ENCODE measurements around the gene SLC25A26. TPM values are rescaled to one million over a fixed set of nuclear protein-coding genes. Genes with fewer than 3 reads are reported as not detected.
A peak's percentile ranks its signal among the peaks of the same experiment; 100 is the strongest.

SLC25A26 gene
- total and polyA plus RNA-seq, 2 of the 13 experiments (the other 11 are each of a cell fraction or from before 2014, with no cell fraction given): 23.1 to 32.7 TPM

DNA sequence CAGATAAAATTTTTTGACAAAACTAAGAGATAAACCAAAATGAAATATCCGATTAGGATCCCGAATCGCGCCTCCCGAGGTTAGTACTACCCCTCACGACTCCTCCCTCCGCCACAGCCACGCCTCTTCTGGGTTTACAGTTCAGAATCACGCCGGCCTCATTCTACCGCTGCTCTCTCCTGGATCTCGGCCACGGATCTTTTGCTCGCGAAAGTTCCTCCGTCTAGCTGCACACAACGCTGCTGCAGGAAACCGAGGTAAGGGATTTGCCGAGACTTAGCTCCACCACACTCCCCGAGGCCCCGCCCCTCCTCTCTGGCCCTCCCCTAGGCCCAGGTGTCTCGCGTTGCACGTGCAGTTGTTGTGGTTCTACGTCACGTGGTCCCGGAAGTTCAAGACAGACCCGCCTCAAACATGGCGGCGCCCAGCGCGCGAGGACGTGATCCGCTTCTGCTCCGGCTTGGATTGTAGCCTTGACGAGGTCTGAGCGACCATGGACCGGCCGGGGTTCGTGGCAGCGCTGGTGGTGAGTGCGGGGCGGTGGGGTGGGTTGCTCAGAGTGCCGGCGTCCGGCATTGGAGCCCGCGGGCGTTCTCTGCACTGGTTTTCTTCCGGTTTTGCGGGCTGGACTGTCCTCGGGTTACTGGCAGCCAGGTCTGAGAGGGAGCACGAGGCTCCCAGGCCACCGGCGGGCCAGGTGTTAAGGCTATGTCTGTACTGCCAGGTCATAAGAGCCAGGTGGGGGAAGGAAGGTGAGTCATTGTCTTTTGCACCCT is at the start of gene SLC25A26 (continued):
- TF ChIP-seq ZNF713 (CRISPR knock-in tag; IDR thresholded peaks at IDR 0.05): no peak
- TF ChIP-seq, protein P1, sequence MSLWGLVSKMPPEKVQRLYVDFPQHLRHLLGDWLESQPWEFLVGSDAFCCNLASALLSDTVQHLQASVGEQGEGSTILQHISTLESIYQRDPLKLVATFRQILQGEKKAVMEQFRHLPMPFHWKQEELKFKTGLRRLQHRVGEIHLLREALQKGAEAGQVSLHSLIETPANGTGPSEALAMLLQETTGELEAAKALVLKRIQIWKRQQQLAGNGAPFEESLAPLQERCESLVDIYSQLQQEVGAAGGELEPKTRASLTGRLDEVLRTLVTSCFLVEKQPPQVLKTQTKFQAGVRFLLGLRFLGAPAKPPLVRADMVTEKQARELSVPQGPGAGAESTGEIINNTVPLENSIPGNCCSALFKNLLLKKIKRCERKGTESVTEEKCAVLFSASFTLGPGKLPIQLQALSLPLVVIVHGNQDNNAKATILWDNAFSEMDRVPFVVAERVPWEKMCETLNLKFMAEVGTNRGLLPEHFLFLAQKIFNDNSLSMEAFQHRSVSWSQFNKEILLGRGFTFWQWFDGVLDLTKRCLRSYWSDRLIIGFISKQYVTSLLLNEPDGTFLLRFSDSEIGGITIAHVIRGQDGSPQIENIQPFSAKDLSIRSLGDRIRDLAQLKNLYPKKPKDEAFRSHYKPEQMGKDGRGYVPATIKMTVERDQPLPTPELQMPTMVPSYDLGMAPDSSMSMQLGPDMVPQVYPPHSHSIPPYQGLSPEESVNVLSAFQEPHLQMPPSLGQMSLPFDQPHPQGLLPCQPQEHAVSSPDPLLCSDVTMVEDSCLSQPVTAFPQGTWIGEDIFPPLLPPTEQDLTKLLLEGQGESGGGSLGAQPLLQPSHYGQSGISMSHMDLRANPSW (CRISPR knock-in tag; IDR thresholded peaks at IDR 0.05; ENCODE audit: borderline replicate concordance): no peak
- TF ChIP-seq, protein P2, sequence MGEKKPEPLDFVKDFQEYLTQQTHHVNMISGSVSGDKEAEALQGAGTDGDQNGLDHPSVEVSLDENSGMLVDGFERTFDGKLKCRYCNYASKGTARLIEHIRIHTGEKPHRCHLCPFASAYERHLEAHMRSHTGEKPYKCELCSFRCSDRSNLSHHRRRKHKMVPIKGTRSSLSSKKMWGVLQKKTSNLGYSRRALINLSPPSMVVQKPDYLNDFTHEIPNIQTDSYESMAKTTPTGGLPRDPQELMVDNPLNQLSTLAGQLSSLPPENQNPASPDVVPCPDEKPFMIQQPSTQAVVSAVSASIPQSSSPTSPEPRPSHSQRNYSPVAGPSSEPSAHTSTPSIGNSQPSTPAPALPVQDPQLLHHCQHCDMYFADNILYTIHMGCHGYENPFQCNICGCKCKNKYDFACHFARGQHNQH (CRISPR knock-in tag; IDR thresholded peaks at IDR 0.05): peak; percentile 46; the same call in 1 of the 2 replicates
- TF ChIP-seq ZSCAN29 (CRISPR knock-in tag; conservative IDR thresholded peaks at IDR 0.05): 0 out of 2 replicates have a peak, but pooled peaks have one; percentile 80
- TF ChIP-seq NR2F1 (CRISPR knock-in tag; IDR thresholded peaks at IDR 0.05): no peak
- no peak for TF ChIP-seq JARID2 (CRISPR knock-in tag; IDR thresholded peaks at IDR 0.05; ENCODE audit: insufficient replicate concordance)
- TF ChIP-seq ZNF331 (CRISPR knock-in tag; IDR thresholded peaks at IDR 0.05): no peak; the same call in none of the 2 replicates
- 0 out of 2 replicates have a peak, but pooled peaks have one; percentile 27 for TF ChIP-seq ZNF619 (CRISPR knock-in tag; IDR thresholded peaks at IDR 0.05)
- TF ChIP-seq, protein P3, sequence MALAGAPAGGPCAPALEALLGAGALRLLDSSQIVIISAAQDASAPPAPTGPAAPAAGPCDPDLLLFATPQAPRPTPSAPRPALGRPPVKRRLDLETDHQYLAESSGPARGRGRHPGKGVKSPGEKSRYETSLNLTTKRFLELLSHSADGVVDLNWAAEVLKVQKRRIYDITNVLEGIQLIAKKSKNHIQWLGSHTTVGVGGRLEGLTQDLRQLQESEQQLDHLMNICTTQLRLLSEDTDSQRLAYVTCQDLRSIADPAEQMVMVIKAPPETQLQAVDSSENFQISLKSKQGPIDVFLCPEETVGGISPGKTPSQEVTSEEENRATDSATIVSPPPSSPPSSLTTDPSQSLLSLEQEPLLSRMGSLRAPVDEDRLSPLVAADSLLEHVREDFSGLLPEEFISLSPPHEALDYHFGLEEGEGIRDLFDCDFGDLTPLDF (CRISPR knock-in tag; IDR thresholded peaks at IDR 0.05): no peak
- no peak for TF ChIP-seq ZSCAN20 (CRISPR knock-in tag; IDR thresholded peaks at IDR 0.05; ENCODE audit: borderline replicate concordance)
- peak; percentile 81 for TF ChIP-seq ZNF205 (CRISPR knock-in tag; IDR thresholded peaks at IDR 0.05)
- no peak for TF ChIP-seq SMAD1 (CRISPR knock-in tag; IDR thresholded peaks at IDR 0.05; ENCODE audit: borderline replicate concordance, low read depth)
- TF ChIP-seq ZNF792 (CRISPR knock-in tag; IDR thresholded peaks at IDR 0.05): peak; percentile 81
- TF ChIP-seq, protein P4, sequence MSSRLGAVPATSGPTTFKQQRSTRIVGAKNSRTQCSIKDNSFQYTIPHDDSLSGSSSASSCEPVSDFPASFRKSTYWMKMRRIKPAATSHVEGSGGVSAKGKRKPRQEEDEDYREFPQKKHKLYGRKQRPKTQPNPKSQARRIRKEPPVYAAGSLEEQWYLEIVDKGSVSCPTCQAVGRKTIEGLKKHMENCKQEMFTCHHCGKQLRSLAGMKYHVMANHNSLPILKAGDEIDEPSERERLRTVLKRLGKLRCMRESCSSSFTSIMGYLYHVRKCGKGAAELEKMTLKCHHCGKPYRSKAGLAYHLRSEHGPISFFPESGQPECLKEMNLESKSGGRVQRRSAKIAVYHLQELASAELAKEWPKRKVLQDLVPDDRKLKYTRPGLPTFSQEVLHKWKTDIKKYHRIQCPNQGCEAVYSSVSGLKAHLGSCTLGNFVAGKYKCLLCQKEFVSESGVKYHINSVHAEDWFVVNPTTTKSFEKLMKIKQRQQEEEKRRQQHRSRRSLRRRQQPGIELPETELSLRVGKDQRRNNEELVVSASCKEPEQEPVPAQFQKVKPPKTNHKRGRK (CRISPR knock-in tag; IDR thresholded peaks at IDR 0.05): no peak
- no peak for TF ChIP-seq ZNF326 (CRISPR knock-in tag; IDR thresholded peaks at IDR 0.05; ENCODE audit: borderline replicate concordance)
- TF ChIP-seq STAG1 (CRISPR knock-in tag; IDR thresholded peaks at IDR 0.05): no peak
- TF ChIP-seq, protein P5, sequence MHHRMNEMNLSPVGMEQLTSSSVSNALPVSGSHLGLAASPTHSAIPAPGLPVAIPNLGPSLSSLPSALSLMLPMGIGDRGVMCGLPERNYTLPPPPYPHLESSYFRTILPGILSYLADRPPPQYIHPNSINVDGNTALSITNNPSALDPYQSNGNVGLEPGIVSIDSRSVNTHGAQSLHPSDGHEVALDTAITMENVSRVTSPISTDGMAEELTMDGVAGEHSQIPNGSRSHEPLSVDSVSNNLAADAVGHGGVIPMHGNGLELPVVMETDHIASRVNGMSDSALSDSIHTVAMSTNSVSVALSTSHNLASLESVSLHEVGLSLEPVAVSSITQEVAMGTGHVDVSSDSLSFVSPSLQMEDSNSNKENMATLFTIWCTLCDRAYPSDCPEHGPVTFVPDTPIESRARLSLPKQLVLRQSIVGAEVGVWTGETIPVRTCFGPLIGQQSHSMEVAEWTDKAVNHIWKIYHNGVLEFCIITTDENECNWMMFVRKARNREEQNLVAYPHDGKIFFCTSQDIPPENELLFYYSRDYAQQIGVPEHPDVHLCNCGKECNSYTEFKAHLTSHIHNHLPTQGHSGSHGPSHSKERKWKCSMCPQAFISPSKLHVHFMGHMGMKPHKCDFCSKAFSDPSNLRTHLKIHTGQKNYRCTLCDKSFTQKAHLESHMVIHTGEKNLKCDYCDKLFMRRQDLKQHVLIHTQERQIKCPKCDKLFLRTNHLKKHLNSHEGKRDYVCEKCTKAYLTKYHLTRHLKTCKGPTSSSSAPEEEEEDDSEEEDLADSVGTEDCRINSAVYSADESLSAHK (CRISPR knock-in tag; IDR thresholded peaks at IDR 0.05; ENCODE audit: borderline replicate concordance): no peak
- TF ChIP-seq, protein P6, sequence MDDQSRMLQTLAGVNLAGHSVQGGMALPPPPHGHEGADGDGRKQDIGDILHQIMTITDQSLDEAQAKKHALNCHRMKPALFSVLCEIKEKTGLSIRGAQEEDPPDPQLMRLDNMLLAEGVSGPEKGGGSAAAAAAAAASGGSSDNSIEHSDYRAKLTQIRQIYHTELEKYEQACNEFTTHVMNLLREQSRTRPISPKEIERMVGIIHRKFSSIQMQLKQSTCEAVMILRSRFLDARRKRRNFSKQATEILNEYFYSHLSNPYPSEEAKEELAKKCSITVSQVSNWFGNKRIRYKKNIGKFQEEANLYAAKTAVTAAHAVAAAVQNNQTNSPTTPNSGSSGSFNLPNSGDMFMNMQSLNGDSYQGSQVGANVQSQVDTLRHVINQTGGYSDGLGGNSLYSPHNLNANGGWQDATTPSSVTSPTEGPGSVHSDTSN (CRISPR knock-in tag; IDR thresholded peaks at IDR 0.05; ENCODE audit: borderline replicate concordance): no peak
